ENCODE measurements around the gene ADAM10.

GRCh38 chr15:58740436-58740835 is 9.1 kb downstream of the ADAM10 start:
- TF ChIP-seq CTCF (IDR thresholded peaks at IDR 0.05) (no peak), EZH2 (IDR thresholded peaks at IDR 0.05; ENCODE audit: borderline replicate concordance, insufficient read depth, low read depth, low read length, poor library complexity, severe bottlenecking) (no peak)
